Measurements from ENCODE around the gene HS3ST3A1.

Gene HS3ST3A1

DNA sequence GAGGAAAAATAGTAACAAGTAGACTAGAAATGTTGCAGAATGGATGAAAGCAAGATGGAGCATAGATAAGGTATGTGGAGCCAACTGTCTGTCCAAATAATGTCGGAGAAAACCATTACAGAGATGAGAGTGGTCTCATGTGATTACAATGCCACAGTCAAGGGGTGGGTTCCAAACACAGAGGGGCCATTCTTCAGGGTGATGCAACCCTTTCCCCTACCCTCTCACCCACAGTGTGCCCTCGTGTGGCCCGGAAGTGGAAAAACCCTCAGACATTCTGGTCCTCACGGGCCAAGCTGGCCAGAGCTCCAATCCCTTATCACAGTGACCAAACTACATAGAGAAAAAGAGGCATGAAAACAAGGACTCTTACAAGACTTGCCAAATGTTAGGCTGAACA is 17.7 kb upstream of the HS3ST3A1 start:
- TF ChIP-seq POLR2A (IDR thresholded peaks at IDR 0.05; ENCODE audit: low read length), result no peak
- no peak for TF ChIP-seq GATA1 (IDR thresholded peaks at IDR 0.05; ENCODE audit: low read depth, low read length)
- DNase-seq, result no peak

DNA sequence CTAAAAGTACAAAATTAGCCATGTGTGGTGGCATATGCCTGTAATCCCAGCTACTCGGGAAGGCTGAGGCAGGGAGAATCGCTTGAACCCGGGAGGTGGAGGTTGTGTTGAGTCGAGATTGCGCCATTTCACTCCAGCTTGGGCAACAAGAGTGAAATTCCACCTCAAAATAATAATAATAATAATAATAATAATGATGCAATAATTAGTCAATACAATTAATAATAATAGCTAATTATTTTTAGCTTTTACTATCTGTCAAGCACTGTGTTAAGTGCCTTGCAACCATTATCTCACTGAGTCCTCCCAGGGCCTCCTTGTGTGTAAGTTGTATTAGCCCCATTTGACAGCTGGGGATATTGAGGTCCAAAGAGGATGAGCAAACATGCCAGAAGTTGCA is 14.3 kb upstream of the HS3ST3A1 start:
- DNase-seq, result no peak
- TF ChIP-seq POLR2A (IDR thresholded peaks at IDR 0.05; ENCODE audit: low read length) (no peak), GATA1 (IDR thresholded peaks at IDR 0.05; ENCODE audit: low read depth, low read length) (no peak)

DNA sequence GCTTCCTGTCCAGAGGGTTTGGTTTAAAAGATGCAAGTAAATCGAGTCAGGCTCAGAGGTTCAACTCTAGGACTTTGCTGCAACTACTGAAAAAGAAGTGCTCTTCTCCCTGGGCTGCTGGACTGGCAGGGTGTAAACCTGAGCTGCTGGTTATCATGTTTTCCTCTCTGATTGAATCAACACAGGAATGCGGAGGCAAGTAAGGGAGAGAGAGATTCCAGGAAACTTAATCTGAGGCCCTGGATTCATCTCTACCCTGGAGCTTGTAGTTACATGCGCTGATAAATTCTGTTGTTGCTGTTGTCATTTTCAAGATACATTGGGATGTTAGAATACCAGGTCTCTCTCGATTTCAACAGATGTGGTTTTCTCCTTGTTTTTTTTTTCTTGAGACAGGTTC is 8.2 kb upstream of the HS3ST3A1 start:
- no peak for DNase-seq
- TF ChIP-seq GATA1 (IDR thresholded peaks at IDR 0.05; ENCODE audit: low read depth, low read length), result no peak
- TF ChIP-seq POLR2A (IDR thresholded peaks at IDR 0.05; ENCODE audit: low read length), result no peak

DNA sequence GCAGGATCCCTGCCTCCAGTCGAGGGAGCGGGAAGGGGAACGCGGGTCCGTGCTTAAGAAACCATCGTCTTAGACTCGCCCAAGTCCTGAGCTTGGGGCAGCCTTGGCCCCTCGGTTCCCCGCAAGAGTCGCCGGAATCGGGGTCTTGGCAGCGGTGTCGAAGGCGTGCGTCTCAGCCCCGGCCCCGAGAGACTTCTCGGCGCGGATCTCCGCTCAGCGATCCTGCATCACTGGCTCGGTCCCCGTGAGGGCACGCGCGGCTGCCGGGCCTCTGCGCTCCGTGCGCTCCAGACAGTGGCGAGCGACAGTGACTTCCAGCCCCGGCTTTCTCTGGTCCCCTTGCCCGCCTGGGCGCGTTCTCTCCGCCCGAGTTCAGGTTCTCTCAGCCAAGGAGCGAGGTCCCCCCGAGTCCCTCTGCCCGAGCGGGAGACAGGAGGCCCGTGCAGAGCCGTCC is 380 bp downstream of the HS3ST3A1 start:
- no peak for TF ChIP-seq POLR2A (IDR thresholded peaks at IDR 0.05; ENCODE audit: low read length)
- DNase-seq, result no peak

DNA sequence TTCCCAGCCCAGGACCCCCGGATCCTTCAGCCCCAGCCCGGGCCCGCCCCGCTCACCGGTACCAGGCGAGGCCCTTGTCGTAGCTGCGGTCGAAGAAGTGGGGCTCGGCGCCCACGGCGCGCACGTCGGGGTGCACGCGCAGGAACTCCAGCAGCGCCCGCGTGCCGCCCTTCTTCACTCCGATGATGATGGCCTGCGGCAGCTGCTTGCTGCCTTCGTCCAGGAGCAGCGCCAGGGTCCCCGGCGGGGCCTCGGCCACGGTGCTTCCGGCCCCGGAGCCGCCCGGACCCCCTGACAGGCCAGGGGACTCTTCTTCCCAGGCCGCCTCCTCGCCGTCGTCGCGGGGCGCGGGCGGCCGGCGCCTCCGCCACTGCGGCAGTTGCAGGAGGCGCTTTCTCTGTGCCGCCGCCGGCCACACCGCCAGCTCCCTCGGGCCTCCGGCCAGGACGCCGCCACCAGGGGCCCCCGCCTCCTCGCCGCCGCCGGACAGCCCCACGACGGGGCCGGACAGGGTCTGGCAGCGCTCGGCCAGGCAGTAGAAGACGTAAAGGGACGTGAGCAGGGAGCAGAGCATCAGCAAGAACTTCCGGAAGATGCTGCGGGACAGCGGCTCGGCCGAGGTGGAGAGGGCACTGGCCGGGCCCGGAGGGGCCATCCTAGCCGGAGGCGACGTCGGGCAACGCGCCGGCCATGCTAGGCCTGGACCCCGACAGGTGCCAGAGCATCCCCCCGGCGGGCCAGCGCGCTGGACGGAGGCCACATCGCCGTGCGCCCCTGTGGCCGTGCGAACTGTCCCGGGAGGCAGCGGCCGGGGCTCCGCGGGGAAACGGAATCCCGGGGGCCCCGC is 1.0 kb downstream of the HS3ST3A1 start:
- TF ChIP-seq POLR2A (IDR thresholded peaks at IDR 0.05; ENCODE audit: low read length) (no peak), GATA1 (IDR thresholded peaks at IDR 0.05; ENCODE audit: low read depth, low read length) (no peak)
- no peak for DNase-seq

DNA sequence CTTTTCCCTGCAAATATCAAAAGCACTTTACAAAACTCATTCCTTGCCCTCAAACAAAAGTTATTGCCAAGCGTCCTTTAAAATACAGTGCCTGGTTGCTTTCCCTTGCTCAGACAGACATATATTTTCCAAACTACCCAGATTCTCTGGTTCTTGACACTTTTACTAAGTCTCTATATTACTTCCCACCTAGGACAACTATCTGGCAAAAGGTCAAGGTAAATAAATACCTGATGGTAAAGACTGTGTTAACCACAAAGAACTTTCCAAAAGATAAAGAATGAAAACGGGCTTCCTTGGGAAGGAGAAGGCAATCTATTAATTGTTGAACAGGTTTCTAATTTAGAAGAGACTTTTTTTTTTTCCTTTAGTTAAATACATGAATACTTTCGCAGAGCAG is 1.9 kb downstream of the HS3ST3A1 start:
- DNase-seq, result no peak
- TF ChIP-seq POLR2A (IDR thresholded peaks at IDR 0.05; ENCODE audit: low read length), result no peak
- no peak for TF ChIP-seq GATA1 (IDR thresholded peaks at IDR 0.05; ENCODE audit: low read depth, low read length)

DNA sequence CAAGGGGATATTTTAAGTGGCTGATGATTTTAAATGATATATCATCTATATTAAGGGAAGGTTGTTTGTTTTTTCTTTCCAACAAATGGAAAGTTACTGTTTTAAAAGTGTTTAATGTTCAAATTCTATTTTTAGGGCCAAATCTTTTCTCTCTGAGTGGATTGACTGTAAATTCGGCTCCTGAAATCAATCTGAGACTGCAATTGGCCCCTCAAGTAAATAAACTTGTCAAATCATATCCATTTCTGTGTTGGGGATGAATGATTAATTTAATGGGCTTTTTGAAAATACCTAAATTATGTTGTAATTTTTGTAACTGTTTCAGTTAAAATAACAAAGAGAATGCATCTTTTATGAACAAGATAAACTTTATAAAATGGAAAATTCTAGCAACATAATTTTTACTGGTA is 2.6 kb downstream of the HS3ST3A1 start:
- TF ChIP-seq GATA1 (IDR thresholded peaks at IDR 0.05; ENCODE audit: low read depth, low read length), result no peak
- no peak for DNase-seq

DNA sequence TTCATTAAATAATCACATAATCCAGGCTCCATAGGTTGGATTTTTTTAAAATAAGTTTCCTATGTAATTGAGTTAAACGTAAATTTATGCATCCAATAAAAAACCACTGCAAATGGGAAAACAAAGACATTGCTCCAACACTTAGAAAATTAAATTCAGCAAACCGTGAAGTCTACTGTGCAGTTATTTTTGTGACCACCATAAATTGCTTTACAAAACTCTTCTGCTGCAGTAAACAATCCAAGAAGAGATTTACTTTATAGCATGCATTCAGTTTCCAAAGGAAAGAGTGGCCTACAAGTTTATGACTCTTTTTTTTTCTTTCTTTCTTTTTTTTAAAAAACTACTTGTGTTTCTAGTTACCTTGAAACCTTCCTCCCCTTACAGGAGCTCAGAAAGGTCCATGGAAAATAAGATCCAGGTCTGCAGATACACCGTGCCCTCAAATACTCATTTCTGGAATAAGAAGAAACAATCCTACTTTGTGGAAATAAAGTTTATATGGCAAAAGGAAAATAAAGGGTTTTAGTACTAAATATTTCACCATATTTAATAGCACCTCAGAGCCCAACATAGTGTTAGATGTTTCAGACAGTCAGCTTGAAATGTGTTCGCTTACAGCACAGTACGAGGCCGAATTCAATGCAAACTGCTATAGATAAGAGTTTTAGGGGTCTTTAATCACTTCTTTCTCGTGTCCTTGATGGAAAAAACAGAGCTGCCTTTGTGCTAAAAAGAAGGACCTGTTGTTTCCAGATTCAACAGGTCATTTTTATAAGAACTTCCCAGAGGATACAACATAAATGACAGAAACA is 3.2 kb downstream of the HS3ST3A1 start:
- TF ChIP-seq GATA1 (IDR thresholded peaks at IDR 0.05; ENCODE audit: low read depth, low read length) (no peak), POLR2A (IDR thresholded peaks at IDR 0.05; ENCODE audit: low read length) (no peak)
- DNase-seq, result no peak

DNA sequence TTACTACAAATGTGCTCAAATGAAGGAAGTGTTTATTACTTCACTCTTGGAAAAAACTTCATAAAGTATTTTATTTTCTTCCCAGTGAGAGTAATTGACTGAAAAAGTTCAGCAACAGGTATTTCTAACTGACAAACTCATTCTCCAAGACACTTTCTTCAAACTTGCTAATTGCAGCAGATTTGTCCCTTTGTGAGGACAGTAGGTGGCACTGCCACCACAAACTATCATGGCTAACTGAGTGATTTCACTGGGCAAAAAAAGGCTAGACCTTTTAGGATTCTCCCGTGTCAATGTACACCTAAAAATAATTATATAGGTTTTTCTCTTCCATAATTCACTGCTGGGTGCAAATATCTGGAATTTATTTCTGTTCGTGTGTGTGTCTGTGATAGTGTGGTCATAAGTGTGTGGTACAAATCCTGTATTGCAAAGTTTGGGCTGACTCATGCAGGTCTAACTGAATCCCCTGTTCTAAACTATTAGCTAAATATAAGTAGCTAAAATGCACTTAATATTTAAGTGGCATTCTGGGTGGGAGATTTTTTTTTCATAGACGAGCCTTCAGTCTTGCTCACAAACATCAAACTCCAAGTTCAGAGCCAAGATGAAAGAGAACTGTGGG is 3.9 kb downstream of the HS3ST3A1 start:
- TF ChIP-seq POLR2A (IDR thresholded peaks at IDR 0.05; ENCODE audit: low read length) (no peak), GATA1 (IDR thresholded peaks at IDR 0.05; ENCODE audit: low read depth, low read length) (no peak)
- DNase-seq, result peak; percentile 16 to 50

DNA sequence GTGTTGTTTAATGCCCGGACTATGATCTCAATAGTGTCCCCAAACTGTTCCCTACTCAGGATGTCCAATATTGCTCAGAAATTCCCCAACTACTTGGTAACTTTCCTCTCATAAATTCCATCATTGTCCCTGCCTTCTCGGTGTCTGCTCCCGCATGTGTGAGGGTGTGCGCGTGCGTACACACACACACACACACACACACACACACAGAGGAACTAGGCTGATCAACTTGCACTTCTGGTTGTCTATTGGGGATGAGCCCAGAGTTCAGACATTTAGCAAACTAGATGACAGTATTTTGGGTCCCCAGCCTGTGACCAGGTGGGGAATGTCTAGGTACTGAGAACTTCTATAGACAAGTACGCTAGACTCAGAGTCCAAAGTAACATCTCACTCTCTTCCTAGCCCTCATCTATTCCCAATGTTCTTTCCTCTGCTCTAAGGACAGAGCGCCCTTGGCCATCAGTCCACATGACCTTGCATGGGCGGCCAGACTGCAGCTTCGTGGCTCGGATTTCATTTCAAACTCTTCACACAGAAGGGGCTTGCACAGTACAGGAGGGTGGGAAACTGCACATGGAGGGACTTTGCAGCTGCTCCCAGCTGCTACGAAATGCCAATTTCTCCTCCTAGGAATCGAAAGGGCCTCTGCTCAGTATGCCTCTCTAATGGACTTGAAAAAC is 5.3 kb downstream of the HS3ST3A1 start:
- no peak for DNase-seq
- TF ChIP-seq POLR2A (IDR thresholded peaks at IDR 0.05; ENCODE audit: low read length) (no peak), GATA1 (IDR thresholded peaks at IDR 0.05; ENCODE audit: low read depth, low read length) (no peak)

DNA sequence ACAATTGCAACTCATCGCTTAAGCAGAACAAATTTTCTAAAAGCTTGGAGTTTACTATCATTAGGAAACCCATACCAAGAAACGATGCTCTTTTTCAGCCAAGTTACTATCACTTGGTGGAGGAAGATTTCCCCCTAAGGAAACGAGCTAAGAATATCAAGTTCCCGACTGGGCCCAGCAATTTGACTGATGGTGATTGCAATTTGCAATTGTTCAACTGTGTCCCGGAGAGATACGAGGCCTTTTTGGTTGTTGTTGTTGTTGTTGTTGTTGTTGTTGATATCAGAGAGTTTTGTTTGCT is 6.2 kb downstream of the HS3ST3A1 start:
- no peak for DNase-seq
- TF ChIP-seq POLR2A (IDR thresholded peaks at IDR 0.05; ENCODE audit: low read length) (no peak), GATA1 (IDR thresholded peaks at IDR 0.05; ENCODE audit: low read depth, low read length) (no peak)

DNA sequence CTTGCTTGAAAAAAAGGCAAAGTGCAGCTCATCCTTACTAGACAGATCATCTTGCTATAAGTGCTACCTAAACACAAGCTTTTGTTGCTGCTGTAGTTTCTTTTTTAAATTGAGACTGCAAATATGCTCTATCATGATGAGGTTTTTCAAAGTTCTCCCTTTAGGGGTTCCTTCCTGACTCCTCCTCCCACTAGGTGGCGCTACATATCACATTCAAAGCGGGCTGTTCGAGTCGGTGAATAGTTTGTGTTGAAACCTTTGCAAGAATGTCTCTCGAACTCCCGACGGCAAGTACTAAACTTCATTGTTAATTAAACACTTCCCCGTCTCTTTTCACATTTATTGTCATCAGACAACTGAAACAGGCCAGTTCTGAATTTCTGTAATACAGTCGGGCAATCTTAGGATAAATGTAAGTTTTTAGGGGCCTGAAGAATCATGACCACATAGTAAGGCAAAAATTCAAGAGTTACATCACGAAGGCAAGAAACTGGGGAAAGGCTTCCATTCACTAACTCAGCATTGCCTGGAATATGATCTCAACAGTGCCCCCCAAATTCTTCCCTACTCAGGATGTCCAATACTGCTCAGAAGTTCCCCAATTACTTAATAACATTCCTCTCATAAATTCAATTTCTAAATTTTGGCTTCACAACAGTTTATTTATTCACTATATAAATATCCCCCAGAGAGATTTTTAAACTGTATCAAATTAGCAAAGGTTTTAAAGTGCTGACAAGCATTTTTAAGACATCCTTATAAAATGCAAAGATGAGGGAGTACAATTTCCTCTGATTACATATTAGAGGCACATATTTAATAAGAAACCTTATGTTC is 6.7 kb downstream of the HS3ST3A1 start:
- TF ChIP-seq POLR2A (IDR thresholded peaks at IDR 0.05; ENCODE audit: low read length) (no peak), GATA1 (IDR thresholded peaks at IDR 0.05; ENCODE audit: low read depth, low read length) (no peak)
- peak; percentile 76 to 89 for DNase-seq

DNA sequence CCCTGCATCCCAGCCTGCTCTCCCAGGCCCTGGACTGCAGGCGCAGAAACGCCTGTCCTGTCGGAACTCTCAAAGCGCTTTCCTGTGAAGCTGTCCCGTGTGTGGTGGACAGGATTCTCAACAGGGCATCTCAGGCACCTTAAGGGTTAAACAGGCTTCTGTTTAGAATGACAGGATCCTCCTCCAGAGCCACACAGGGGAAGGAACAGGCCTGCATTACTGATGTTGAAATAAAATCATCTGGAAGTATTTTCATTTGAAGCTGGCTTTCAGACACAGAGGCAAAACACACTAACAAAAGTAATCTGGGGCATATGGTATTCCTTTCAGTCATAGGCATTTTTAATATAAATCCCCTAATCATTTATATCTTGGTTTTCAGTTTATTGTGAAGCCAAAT is 7.4 kb downstream of the HS3ST3A1 start:
- TF ChIP-seq POLR2A (IDR thresholded peaks at IDR 0.05; ENCODE audit: low read length), result no peak
- no peak for TF ChIP-seq GATA1 (IDR thresholded peaks at IDR 0.05; ENCODE audit: low read depth, low read length)
- no peak for DNase-seq
